ENCODE results near the gene INPP5D. TPM values are rescaled to one million over a fixed set of nuclear protein-coding genes. Genes with fewer than 3 reads are reported as not detected.

INPP5D gene
- total and polyA plus RNA-seq, 2 of the 13 experiments (the other 11 are each of a cell fraction or from before 2014, with no cell fraction given) = 16.7 to 18.0 TPM

DNA sequence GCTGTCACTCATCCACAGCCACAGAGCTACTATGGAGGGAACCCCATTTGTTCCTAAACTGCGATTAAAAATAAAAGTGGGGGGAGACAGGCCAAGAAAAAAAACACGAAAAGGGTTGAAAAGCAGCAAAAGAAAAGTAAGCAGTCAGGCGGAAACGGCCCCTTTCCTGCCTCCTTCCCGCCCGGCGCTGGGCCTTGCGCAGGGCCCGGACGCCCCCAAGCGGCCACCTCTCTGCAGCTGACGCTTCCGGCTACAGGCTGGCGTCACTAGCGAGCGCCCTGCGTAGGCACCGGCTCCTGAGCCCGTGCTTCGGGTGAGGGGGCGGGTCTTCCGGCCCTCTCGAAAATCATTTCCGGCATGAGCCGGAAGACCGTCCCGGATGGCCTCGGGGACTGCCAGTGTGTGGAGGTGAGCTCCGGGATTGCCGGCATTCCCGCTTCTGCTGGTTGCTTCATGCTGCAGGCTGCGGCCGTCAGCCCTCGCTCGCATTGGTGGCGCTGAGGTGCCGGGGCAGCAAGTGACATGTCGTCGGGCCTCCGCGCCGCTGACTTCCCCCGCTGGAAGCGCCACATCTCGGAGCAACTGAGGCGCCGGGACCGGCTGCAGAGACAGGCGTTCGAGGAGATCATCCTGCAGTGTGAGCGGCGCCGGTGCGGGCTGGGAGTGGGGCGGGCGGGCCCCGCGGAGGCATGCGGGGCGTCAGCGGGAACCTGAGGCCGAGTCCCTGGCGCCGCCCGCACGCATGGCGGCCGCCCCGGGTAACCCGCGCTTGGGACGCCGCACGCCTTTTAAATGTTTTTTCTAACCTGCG is 191.4 kb downstream of the INPP5D start, which contains the start of gene ATG16L1 (continued):
- TF ChIP-seq, protein P1, sequence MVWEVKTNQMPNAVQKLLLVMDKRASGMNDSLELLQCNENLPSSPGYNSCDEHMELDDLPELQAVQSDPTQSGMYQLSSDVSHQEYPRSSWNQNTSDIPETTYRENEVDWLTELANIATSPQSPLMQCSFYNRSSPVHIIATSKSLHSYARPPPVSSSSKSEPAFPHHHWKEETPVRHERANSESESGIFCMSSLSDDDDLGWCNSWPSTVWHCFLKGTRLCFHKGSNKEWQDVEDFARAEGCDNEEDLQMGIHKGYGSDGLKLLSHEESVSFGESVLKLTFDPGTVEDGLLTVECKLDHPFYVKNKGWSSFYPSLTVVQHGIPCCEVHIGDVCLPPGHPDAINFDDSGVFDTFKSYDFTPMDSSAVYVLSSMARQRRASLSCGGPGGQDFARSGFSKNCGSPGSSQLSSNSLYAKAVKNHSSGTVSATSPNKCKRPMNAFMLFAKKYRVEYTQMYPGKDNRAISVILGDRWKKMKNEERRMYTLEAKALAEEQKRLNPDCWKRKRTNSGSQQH (CRISPR knock-in tag; IDR thresholded peaks at IDR 0.05; ENCODE audit: low read depth) = peak; percentile 94
- TF ChIP-seq PCBP1 (IDR thresholded peaks at IDR 0.05; ENCODE audit: borderline replicate concordance, low read depth, low read length) (peak; percentile 82; the same call in 1 of the 2 replicates), HOXA7 (CRISPR knock-in tag; IDR thresholded peaks at IDR 0.05) (no peak), CAMTA2 (CRISPR knock-in tag; IDR thresholded peaks at IDR 0.05; ENCODE audit: borderline replicate concordance) (peak; percentile 80; the same call in 1 of the 2 replicates), ETV6 (CRISPR knock-in tag; conservative IDR thresholded peaks at IDR 0.05) (peak; percentile 88), ZFP62 (CRISPR knock-in tag; IDR thresholded peaks at IDR 0.05) (no peak), ZNF138 (CRISPR knock-in tag; IDR thresholded peaks at IDR 0.05; ENCODE audit: low read depth) (0 out of 2 replicates have a peak, but pooled peaks have one; percentile 19), MBNL3 (CRISPR knock-in tag; conservative IDR thresholded peaks at IDR 0.05) (no peak)
- TF ChIP-seq, protein P2, sequence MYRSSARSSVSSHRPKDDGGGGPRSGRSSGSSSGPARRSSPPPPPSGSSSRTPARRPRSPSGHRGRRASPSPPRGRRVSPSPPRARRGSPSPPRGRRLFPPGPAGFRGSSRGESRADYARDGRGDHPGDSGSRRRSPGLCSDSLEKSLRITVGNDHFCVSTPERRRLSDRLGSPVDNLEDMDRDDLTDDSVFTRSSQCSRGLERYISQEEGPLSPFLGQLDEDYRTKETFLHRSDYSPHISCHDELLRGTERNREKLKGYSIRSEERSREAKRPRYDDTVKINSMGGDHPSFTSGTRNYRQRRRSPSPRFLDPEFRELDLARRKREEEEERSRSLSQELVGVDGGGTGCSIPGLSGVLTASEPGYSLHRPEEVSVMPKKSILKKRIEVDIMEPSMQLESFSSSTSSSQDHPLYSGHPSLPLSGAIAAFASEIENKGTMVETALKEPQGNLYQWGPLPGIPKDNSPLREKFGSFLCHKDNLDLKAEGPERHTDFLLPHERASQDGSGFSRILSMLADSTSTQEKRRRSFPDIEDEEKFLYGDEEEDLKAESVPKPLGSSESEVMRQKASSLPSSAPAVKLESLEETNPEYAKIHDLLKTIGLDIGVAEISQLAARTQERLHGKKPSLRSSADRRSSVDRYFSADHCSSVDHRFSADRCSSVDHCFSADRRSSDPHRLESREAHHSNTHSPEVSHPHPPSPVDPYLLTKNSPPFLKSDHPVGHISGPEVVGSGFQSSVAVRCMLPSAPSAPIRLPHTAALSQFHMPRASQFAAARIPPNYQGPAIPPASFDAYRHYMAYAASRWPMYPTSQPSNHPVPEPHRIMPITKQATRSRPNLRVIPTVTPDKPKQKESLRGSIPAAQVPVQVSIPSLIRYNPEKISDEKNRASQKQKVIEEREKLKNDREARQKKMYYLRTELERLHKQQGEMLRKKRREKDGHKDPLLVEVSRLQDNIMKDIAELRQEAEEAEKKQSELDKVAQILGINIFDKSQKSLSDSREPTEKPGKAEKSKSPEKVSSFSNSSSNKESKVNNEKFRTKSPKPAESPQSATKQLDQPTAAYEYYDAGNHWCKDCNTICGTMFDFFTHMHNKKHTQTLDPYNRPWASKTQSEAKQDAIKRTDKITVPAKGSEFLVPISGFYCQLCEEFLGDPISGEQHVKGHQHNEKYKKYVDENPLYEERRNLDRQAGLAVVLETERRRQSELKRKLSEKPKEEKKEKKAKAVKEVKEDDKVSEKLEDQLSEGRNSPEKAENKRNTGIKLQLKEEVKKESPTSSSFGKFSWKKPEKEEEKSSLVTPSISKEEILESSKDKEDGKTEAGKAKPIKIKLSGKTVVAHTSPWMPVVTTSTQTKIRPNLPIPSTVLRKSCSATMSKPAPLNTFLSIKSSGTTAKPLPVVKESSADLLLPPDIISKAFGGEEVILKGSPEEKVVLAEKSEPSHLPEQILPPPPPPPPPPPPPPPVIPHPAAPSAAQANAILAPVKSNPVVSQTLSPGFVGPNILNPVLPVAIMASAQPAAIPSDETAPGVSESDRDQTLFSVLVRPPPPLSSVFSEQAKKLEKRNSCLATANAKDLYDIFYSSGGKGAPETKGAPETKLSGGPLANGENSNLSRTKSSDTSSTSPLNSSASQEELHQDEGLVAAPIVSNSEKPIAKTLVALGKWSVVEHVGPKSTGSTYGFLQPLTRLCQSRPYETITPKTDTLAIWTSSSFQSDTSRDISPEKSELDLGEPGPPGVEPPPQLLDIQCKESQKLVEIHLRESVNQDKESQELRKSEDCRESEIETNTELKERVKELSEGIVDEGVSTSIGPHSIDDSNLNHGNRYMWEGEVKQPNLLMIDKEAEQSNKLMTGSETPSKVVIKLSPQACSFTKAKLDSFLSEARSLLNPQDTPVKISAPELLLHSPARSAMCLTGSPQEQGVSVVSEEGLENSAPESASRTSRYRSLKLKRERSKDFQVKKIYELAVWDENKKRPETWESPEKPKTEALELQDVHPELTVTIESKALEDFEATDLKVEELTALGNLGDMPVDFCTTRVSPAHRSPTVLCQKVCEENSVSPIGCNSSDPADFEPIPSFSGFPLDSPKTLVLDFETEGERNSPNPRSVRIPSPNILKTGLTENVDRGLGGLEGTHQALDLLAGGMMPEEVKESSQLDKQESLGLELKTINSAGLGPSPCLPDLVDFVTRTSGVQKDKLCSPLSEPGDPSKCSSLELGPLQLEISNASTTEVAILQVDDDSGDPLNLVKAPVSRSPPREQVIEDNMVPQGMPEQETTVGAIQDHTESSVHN (CRISPR knock-in tag; IDR thresholded peaks at IDR 0.05) = peak; percentile 51
- TF ChIP-seq, protein P3, sequence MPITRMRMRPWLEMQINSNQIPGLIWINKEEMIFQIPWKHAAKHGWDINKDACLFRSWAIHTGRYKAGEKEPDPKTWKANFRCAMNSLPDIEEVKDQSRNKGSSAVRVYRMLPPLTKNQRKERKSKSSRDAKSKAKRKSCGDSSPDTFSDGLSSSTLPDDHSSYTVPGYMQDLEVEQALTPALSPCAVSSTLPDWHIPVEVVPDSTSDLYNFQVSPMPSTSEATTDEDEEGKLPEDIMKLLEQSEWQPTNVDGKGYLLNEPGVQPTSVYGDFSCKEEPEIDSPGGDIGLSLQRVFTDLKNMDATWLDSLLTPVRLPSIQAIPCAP (CRISPR knock-in tag; IDR thresholded peaks at IDR 0.05; ENCODE audit: low read depth) = 0 out of 2 replicates have a peak, but pooled peaks have one; percentile 80
- TF ChIP-seq, protein P4, sequence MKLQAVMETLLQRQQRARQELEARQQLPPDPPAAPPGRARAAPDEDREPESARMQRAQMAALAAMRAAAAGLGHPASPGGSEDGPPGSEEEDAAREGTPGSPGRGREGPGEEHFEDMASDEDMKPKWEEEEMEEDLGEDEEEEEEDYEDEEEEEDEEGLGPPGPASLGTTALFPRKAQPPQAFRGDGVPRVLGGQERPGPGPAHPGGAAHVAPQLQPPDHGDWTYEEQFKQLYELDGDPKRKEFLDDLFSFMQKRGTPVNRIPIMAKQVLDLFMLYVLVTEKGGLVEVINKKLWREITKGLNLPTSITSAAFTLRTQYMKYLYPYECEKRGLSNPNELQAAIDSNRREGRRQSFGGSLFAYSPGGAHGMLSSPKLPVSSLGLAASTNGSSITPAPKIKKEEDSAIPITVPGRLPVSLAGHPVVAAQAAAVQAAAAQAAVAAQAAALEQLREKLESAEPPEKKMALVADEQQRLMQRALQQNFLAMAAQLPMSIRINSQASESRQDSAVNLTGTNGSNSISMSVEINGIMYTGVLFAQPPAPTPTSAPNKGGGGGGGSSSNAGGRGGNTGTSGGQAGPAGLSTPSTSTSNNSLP (IDR thresholded peaks at IDR 0.05; ENCODE audit: low read depth, low read length) = no peak; the same call in 1 of the 2 replicates
- TF ChIP-seq, protein P5, sequence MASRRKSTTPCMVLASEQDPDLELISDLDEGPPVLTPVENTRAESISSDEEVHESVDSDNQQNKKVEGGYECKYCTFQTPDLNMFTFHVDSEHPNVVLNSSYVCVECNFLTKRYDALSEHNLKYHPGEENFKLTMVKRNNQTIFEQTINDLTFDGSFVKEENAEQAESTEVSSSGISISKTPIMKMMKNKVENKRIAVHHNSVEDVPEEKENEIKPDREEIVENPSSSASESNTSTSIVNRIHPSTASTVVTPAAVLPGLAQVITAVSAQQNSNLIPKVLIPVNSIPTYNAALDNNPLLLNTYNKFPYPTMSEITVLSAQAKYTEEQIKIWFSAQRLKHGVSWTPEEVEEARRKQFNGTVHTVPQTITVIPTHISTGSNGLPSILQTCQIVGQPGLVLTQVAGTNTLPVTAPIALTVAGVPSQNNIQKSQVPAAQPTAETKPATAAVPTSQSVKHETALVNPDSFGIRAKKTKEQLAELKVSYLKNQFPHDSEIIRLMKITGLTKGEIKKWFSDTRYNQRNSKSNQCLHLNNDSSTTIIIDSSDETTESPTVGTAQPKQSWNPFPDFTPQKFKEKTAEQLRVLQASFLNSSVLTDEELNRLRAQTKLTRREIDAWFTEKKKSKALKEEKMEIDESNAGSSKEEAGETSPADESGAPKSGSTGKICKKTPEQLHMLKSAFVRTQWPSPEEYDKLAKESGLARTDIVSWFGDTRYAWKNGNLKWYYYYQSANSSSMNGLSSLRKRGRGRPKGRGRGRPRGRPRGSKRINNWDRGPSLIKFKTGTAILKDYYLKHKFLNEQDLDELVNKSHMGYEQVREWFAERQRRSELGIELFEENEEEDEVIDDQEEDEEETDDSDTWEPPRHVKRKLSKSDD (CRISPR knock-in tag; IDR thresholded peaks at IDR 0.05; ENCODE audit: low read depth) = peak; percentile 97
